ENCODE measurements around the gene TOMM5.

DNA sequence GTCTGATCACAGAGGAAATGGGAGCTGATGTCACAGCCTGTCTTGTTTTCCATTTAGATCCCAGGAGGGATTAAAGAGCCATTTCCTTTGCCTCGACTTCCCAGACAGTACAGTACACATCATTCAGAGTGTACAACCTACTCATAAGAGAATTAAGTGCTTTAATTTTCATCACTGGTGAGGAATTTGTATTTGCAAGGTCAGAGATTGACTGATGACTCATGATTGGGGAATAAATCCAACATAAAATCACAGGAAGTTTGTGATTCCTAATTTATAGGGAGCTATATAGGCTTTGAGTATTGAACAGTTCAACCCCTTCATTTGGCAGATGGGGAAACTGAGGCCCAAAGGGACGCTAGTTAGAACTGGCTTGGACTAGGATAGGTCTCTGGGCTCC is 4.1 kb upstream of the TOMM5 start:
- TF ChIP-seq EZH2 (IDR thresholded peaks at IDR 0.05) (no peak), CTCF (IDR thresholded peaks at IDR 0.05 in 2 of 3, conservative IDR thresholded peaks at IDR 0.05 in 1 of 3; ENCODE audit: borderline replicate concordance in 1 of 3, insufficient read depth in 1 of 3, low read depth in 2 of 3, low read length in 2 of 3) (no peak), MAX (IDR thresholded peaks at IDR 0.05) (no peak), POLR2A (IDR thresholded peaks at IDR 0.05; ENCODE audit: borderline replicate concordance, extremely low read depth, insufficient read depth, insufficient read length) (no peak), SP1 (IDR thresholded peaks at IDR 0.05; ENCODE audit: low read depth) (no peak), REST (IDR thresholded peaks at IDR 0.05; ENCODE audit: low read depth) (no peak), TCF7L2 (IDR thresholded peaks at IDR 0.05; ENCODE audit: borderline replicate concordance, extremely low read depth, insufficient read depth, insufficient read length) (no peak), CEBPB (IDR thresholded peaks at IDR 0.05; ENCODE audit: low read depth) (no peak)
